B cell (primary cell): ENCODE results near the gene CDH2.

Experiments used
- EZH2 ChIP-seq: IDR thresholded peaks from 2 replicates; pipeline ENCODE4 v1.6.1; 2012; ENCODE audit warnings: borderline replicate concordance, low read depth, mild to moderate bottlenecking, moderate library complexity, low read length; ENCODE audit not compliant: insufficient read depth, poor library complexity, severe bottlenecking
- TF ChIP-seq, protein P1 (sequence below): fragments of 200-600 bp; IDR thresholded peaks from one replicate; pipeline ENCODE4 v1.8.0; 2022; ENCODE audit warnings: antibody characterized with exemption, mild to moderate bottlenecking

DNA sequence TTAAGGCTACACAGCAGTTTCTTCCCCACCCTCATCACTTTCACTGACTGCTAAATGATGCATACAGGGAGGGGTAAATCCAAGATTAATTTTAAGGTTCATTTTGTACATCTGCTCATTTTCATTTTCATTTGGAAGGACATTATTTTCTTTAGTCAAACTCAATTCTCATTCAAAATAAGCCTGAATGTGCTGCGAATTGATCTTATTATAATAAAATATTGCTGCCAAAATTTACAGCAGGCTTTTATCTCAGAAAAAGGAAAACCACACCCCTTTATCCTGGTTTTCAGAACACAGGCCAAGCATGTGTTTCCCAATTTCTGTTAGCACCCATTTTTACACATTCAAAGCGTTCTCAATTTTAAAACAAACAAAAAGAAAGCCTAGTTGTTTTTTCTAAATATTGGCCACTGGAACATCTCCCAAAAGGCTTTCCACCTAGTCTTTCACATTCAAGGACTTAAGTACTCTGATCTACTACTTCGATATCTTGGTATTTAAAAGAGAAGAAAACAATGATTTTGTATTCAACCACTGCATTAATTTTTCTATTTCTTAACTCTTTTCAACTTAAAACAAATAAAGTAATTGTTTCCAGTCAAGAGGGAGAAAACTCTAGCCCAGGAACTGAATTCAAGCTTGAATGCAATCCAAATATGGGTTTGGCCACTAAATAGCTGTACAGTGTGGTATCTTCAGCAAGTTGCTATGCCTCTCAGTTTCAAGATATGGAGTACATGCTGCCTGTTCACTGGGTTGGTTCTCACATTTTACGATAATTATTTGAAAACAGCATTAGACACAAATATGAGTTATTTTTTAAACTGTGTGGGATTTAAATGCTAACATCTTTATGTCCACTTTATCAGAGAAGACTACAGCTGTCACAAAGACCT, 52.5 kb downstream of the CDH2 start:
- TF ChIP-seq, protein P1, sequence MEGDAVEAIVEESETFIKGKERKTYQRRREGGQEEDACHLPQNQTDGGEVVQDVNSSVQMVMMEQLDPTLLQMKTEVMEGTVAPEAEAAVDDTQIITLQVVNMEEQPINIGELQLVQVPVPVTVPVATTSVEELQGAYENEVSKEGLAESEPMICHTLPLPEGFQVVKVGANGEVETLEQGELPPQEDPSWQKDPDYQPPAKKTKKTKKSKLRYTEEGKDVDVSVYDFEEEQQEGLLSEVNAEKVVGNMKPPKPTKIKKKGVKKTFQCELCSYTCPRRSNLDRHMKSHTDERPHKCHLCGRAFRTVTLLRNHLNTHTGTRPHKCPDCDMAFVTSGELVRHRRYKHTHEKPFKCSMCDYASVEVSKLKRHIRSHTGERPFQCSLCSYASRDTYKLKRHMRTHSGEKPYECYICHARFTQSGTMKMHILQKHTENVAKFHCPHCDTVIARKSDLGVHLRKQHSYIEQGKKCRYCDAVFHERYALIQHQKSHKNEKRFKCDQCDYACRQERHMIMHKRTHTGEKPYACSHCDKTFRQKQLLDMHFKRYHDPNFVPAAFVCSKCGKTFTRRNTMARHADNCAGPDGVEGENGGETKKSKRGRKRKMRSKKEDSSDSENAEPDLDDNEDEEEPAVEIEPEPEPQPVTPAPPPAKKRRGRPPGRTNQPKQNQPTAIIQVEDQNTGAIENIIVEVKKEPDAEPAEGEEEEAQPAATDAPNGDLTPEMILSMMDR: no peak
- no peak for TF ChIP-seq EZH2
